HG02610 (cell line): ENCODE measurements around the gene THSD7A.

ENCODE experiments used
- ATAC-seq: cut with Tn5 transposase; IDR thresholded peaks from one replicate; pipeline ENCODE4 v1.9.1; 2021; ENCODE audit warnings: mild to moderate bottlenecking, moderate library complexity; ENCODE audit not compliant: unreplicated experiment

Gene THSD7A

GRCh38 chr7:11648980-11649379 is 183.0 kb downstream of the THSD7A start:
- no peak for ATAC-seq

- ATAC-seq: no peak
These were observed 183.9 kb downstream of the THSD7A start for GRCh38 chr7:11648101-11648500.

- no peak for ATAC-seq
These were observed 189.2 kb downstream of the THSD7A start for GRCh38 chr7:11642841-11643240.

GRCh38 chr7:11642276-11642675 is 189.7 kb downstream of the THSD7A start:
- ATAC-seq: no peak

DNA sequence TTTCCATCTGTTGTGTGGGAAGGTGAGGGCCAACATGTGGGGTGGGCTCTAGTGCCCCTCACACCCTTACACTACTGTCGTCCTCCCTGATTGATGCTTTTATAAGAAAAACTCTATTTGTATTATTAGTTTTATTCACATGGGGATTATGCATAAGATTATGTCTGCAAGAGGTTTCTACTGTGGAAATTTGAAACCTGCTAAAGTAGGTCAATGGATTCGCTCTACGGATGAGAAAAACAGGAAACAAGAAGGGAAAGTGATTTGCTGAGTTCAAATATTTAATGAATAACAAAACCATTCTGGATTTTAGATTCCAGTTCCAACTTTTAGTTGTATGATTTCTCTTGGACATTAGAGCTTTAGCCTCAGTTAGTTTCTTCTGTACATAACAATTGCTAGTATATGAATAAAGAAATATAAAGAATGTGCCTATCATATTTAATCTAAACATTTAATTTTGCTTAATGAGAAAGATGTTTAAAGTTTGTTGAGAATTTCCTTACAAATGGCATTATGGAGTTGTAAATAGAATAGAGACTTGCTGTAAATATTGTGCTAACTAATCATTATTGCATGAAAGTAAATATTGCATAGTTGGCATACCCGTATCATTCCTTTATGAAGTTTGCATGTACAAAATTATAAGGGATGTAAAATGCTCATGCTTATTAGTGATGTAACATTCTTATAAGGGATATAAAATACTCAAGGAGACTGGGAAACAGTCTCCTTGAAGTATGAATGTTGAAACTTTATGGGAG is 193.8 kb downstream of the THSD7A start:
- no peak for ATAC-seq

DNA sequence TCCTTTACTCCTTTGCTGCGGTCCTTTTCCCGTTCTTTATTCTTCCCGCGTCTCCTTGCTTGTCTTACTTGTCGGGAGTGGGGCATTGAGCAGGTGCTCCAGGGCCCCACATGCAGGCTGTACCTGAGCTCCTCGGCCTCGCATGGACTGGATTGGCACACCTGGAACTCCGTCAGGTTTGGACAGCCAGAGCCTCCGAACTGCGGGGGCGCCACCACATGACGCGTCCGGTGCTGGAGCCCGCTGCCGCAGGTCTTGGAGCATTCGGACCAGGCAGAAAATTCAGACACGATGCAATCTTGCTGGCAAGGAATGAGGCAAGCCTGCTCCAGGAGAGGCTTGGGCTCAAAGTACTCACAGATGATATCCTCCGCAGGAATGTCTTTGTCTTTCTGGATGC is 195.7 kb downstream of the THSD7A start:
- ATAC-seq: no peak

DNA sequence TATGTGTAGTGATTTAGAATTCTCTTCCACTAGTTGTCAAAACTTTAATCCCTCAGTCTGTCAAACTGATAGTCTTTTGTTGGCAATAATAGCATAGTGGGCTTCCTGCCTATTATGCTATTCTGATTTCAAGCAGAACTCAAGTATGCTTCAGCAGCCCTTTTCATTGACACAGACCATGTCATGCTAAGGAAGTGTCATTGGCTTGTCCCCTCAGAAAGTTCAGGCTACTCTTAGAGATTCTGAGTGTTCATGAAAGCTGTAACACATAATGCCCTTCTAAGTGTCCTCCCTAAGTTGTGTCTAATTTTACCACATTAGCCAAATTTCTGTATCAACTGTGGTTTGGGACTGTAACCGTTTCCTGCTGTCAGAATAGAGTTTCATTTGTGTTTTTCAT is 198.7 kb downstream of the THSD7A start:
- ATAC-seq: no peak

DNA sequence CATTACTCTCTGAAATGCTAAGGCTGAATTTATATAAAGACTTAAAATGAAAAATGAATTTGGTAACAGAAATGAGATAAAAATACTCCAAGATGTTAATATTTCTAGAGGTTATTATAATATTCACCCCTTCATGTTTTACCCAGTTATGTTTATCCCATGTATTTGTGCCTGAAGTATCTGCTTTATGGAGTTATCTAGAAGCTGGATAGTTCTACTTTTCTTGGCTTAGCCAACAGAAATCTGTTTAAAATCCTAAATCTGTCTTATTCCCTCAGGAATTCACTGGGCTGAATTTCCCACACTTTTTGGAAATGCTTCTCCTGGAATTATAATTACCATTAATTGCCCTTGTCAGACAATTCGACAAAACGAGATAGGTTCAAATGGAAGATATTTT is 201.6 kb downstream of the THSD7A start:
- no peak for ATAC-seq

- ATAC-seq: no peak
These were observed 206.3 kb downstream of the THSD7A start for GRCh38 chr7:11625669-11626068.

GRCh38 chr7:11623093-11623678 is 208.8 kb downstream of the THSD7A start:
- no peak for ATAC-seq

DNA sequence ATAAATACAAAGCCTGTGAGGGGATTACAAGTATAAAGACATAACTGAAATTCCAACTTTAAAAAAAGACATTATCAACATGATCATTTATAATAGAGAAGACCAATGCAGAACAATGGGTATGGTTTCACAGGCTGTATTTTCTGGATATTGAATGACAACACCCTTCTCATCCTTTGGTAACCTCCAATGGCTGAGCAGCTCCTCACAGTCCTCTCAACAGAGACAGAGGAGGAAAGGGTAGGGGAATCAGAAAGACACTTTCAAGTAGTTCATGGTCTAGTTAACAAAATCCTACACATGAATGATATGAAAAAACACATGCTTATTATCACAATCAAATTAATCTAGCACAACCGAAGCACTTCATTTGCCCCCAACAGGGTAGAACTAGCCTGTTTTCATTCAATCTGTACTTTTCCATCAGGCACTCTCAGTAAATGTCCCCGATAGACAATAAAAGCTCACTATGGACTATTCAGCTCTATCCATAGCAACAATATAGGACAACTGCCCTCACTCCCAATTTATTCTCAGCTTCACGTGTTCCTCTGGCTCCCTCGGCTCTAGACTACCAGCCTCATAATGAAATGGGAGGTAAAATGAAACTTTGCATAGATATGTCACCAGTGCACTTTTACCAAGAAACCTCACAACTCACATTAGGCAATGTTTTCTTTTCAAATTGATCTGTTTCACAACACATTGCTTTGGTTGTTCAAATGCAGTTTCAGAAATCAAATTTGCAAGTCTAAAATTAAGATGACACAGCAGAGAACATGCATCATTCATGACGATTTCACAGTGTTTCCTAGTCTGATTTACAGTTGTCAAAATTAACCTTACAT is 211.4 kb downstream of the THSD7A start:
- ATAC-seq: no peak

DNA sequence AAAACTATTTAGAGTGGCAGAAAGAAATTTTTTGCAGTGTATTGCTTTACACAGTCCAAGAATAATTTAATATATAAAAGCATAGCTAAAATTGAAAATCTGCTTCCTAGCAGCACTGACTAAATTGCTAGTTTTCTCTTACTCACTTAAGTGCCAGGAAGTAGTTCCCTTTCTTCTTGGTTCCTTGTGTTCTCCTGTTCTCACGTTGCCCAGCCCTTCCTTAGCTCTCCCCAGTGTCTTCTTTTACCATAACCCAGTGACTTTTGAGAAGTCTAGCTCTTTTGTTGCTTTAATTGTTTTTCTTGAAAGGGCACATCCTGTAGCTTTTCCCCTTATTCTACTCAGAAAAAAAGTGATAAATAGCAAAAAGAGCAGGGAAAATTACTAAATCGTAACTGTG is 215.5 kb downstream of the THSD7A start:
- no peak for ATAC-seq

DNA sequence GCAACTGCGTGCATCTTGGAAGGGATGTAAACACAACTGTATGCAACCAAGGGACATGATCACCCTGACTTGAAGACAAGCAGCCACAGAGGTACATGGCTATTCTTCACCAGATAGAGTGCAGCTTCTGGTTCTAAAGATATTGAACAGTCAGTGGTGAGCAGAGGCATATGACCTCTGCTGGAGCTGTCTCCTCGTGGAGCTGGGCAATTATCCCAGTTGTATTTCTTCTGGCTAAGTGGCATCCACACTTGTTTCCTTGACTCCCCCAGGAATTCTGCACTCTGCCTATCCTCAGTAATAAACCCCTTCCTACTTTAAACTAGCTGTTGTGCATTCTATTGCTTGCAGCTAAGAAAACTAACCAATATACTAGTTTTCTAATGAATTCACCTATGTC is 216.8 kb downstream of the THSD7A start:
- ATAC-seq: no peak

DNA sequence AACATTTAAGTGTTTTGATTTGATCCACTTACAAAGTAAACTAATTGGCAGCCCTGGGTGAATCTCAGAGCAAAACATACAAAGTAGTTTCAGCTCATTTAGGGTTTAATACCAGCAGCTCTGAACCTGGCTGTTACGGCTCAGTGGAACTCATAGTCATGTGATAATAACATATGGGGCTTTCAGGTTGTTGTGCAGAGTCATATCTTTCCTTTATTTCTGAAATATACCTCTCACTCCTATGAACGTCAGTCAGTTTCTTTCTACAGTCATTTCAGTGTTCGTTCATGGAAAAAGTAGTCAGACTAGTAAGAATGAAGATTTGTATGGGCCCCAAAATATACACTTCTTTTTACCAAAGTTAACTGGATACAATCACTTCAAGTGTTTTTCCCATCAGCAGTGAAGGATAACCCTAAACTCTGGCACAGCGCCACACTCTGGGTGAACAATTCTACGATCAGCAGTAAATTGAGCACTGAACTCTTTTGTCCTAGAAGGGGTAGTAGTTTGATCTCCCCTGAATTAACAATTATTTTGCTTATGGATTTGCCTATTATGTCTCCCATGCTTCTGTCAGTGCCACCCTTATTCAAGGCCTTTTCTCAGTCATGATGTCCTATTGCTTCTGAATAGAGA is 218.6 kb downstream of the THSD7A start:
- ATAC-seq: peak; percentile 97

GRCh38 chr7:11612737-11613136 is 219.3 kb downstream of the THSD7A start:
- peak; percentile 53 for ATAC-seq

- no peak for ATAC-seq
These were observed 222.8 kb downstream of the THSD7A start for GRCh38 chr7:11609096-11609670.

- no peak for ATAC-seq
These were observed 224.3 kb downstream of the THSD7A start for GRCh38 chr7:11607686-11608085.

- no peak for ATAC-seq
These were observed 226.2 kb downstream of the THSD7A start for GRCh38 chr7:11605749-11606148.

GRCh38 chr7:11604505-11604904 is 227.5 kb downstream of the THSD7A start:
- ATAC-seq: no peak

GRCh38 chr7:11601761-11602160 is 230.2 kb downstream of the THSD7A start:
- no peak for ATAC-seq

GRCh38 chr7:11593322-11593721 is 238.7 kb downstream of the THSD7A start:
- no peak for ATAC-seq
